Measurements from ENCODE around the gene FLYWCH2.

- TF ChIP-seq EZH2 (IDR thresholded peaks at IDR 0.05) (no peak), FOXP2 (optimal IDR thresholded peaks at IDR 0.05; ENCODE audit: control extremely low read depth, extremely low read length, insufficient read depth) (no peak)
Observed at GRCh38 chr16:2856686-2857450, 26.1 kb upstream of the FLYWCH2 start.

All from SK-N-MC (cell line).